Measurements from ENCODE around the gene RGS7BP.

- TF ChIP-seq EGR1 (IDR thresholded peaks at IDR 0.05) (no peak), REST (IDR thresholded peaks at IDR 0.05; ENCODE audit: low read depth) (no peak), CEBPB (IDR thresholded peaks at IDR 0.05) (no peak), EP300 (IDR thresholded peaks at IDR 0.05; ENCODE audit: borderline replicate concordance) (no peak)
Measured at GRCh38 chr5:64576250-64576649, 70.4 kb downstream of the RGS7BP start.

Measured in Ishikawa (cell line).